Kidney (tissue), 14 donors: ENCODE data around the gene SACM1L. TPM values are rescaled to one million over a fixed set of nuclear protein-coding genes. Genes with fewer than 3 reads are reported as not detected.

Source experiments
- DNase-seq, 5 donors: peaks; one replicate each; pipeline ENCODE4 v3.0.0-alpha.2; 2013 to 2020
- FAIRE-seq: peaks from 2 replicates; lab custom pipeline; 2012; peaks lifted over from hg19 to GRCh38; lab: Jason Lieb, UNC
- H3K27ac ChIP-seq, 2 donors: one replicate each; pipeline ENCODE4 v1.7.0; 2013; ENCODE audit warnings: low read depth in 2 of 2, low read length in 2 of 2, inconsistent platforms in 1 of 2
- H3K27me3 ChIP-seq: one replicate; pipeline ENCODE4 v1.7.1; 2013; ENCODE audit warnings: low read length, inconsistent platforms; ENCODE audit not compliant: control insufficient read depth, insufficient read depth
- H3K36me3 ChIP-seq, 3 donors: one replicate each; pipeline versions ENCODE4 v1.7.0 to v1.7.1; 2013; ENCODE audit warnings: low read length in 3 of 3, control low read depth in 1 of 3, inconsistent platforms in 1 of 3; ENCODE audit not compliant: insufficient read depth in 3 of 3, control insufficient read depth in 2 of 3
- H3K4me1 ChIP-seq, 3 donors: one replicate each; pipeline versions ENCODE4 v1.7.0 to v1.7.1; 2013; ENCODE audit warnings: low read length in 3 of 3, inconsistent platforms in 1 of 3, low read depth in 1 of 3; ENCODE audit not compliant: control insufficient read depth in 2 of 3, insufficient read depth in 2 of 3
- H3K4me3 ChIP-seq, 3 donors: one replicate each; pipeline versions ENCODE4 v1.7.0 to v1.8.1; 2013; ENCODE audit warnings: low read length in 3 of 3, control low read depth in 1 of 3, inconsistent platforms in 1 of 3
- H3K9ac ChIP-seq, 3 donors: one replicate each; pipeline versions ENCODE4 v1.7.0 to v1.7.1; 2013; ENCODE audit warnings: low read length in 3 of 3, control low read depth in 1 of 3, inconsistent platforms in 1 of 3
- H3K9me3 ChIP-seq, 3 donors: one replicate each; pipeline versions ENCODE4 v1.7.0 to v1.7.1; 2013; ENCODE audit warnings: low read length in 3 of 3, control low read depth in 1 of 3, inconsistent platforms in 1 of 3; ENCODE audit not compliant: control insufficient read depth in 2 of 3, insufficient read depth in 1 of 3
- CTCF ChIP-seq: IDR thresholded peaks from 3 replicates; pipeline ENCODE4 v1.5.1; 2012; ENCODE audit warnings: mild to moderate bottlenecking, moderate library complexity, borderline replicate concordance; ENCODE audit not compliant: insufficient read depth; ENCODE audit errors: extremely low read depth
- intact Hi-C: fragments of 100-400 bp; cut with DNase I; formaldehyde crosslinking; loops from one replicate; pipeline ENCODE4 v1.11.1; 2022
- polyA plus RNA-seq: library from polyadenylated mRNA; stranded (reverse); fragments of 350-450 nt; fragmentation: Illumina TruSeq; extraction: RNeasy Lipid Tissue Mini Kit (QIAGEN cat#74804); gene quantifications from one replicate; pipeline ENCODE4 v1.2.3, GENCODE V29; 2014; ENCODE audit warnings: low read depth, low replicate concordance; ENCODE audit not compliant: insufficient read depth
- total RNA-seq: library from RNA; stranded (reverse); fragmentation: NEBNext Ultra II Directional; extraction: Animal tissue kit (Norgen Biotek cat#: 25700); gene quantifications from one replicate; pipeline ENCODE4 v1.2.1, GENCODE V29; 2021
- donor health status: control.
- donor health status: control.
- donor health status: control.
- donor health status: control.
- donor health status: control.
- donor health status: DM: yes; HTN: yes; CAD: no.
- donor health status: Normal renal cell carcinoma (clear cell type).

Gene SACM1L
- total and polyA plus RNA-seq, 2 donors from 2014 or later, result 27.1 to 53.1 TPM

GRCh38 chr3:45641756-45642155, 47.4 kb upstream of the SACM1L start:
- H3K27me3 ChIP-seq, result no peaks in the 10 kb centered on the region
- intact Hi-C loops, result no loop called here
- no peak for FAIRE-seq

GRCh38 chr3:45642731-45643152, 46.5 kb upstream of the SACM1L start:
- intact Hi-C loops, result no loop called here
- DNase-seq (peak in 4 of 5 donors; percentile 82 to 87 (median 86)), FAIRE-seq (no peak)
- no peak overlapping the region for H3K4me3 ChIP-seq
- H3K27me3 ChIP-seq, result no peaks in the 10 kb centered on the region
- H3K27ac ChIP-seq, result no peak overlapping the region
- H3K9ac ChIP-seq, result no peak overlapping the region
- no peaks in the 10 kb centered on the region for H3K9me3 ChIP-seq
- no peak for TF ChIP-seq CTCF
- no peaks in the 10 kb centered on the region for H3K36me3 ChIP-seq
- peaks cover 3 to 14% (median 4%) of the 10 kb centered on the region in 3 donors for H3K4me1 ChIP-seq

More at GRCh38 chr3:45641756-45642155, 47.4 kb upstream of the SACM1L start:
- no peak overlapping the region for H3K4me3 ChIP-seq
- no peak overlapping the region for H3K9ac ChIP-seq
- no peaks in the 10 kb centered on the region for H3K36me3 ChIP-seq
- no peaks in the 10 kb centered on the region for H3K9me3 ChIP-seq
- no peak for TF ChIP-seq CTCF
- no peak for DNase-seq
- H3K27ac ChIP-seq, result no peak overlapping the region
- H3K4me1 ChIP-seq, result peaks cover 3 to 10% (median 4%) of the 10 kb centered on the region in 3 donors

GRCh38 chr3:45644063-45644790, 45.0 kb upstream of the SACM1L start:
- H3K9me3 ChIP-seq, result no peaks in the 10 kb centered on the region
- FAIRE-seq (no peak), DNase-seq (peak in 3 of 5 donors; percentile 21 to 80 (median 69))
- H3K9ac ChIP-seq, result no peak overlapping the region
- intact Hi-C loops, result no loop called here
- peaks cover 3 to 14% (median 4%) of the 10 kb centered on the region in 3 donors for H3K4me1 ChIP-seq
- peak overlapping the region; percentile 36 to 57 for H3K27ac ChIP-seq
- no peaks in the 10 kb centered on the region for H3K36me3 ChIP-seq
- no peak overlapping the region for H3K4me3 ChIP-seq
- TF ChIP-seq CTCF, result no peak
- H3K27me3 ChIP-seq, result no peaks in the 10 kb centered on the region
